Fibroblast of lung (primary cell): Measurements from ENCODE around the gene SLIT3. TPM values are rescaled to one million over a fixed set of nuclear protein-coding genes. Genes with fewer than 3 reads are reported as not detected.
A peak's percentile ranks its signal among the peaks of the same experiment; 100 is the strongest.

Experiments used
- DNase-seq, 2 donors: peaks; one replicate each; pipeline versions ENCODE4 v3.0.0 to v3.0.0-alpha.2; 2010; ENCODE audit warnings: low read depth in 2 of 2
- H2AFZ ChIP-seq: 2 replicates; pipeline ENCODE4 v1.5.1; 2012; ENCODE audit warnings: low read length, control low read depth, inconsistent platforms
- H3K27ac ChIP-seq: 2 replicates; pipeline ENCODE4 v1.5.1; 2011; ENCODE audit warnings: low read length, control low read depth; ENCODE audit not compliant: insufficient read depth
- H3K27me3 ChIP-seq: 2 replicates; pipeline ENCODE4 v1.5.1; 2011; ENCODE audit warnings: mild to moderate bottlenecking, low read length; ENCODE audit not compliant: control insufficient read depth, insufficient read depth
- H3K36me3 ChIP-seq: 2 replicates; pipeline ENCODE4 v1.5.1; 2011; ENCODE audit warnings: low read length; ENCODE audit not compliant: control insufficient read depth, insufficient read depth
- H3K4me1 ChIP-seq: 2 replicates; pipeline ENCODE4 v1.5.1; 2011; ENCODE audit warnings: low read length; ENCODE audit not compliant: control insufficient read depth, insufficient read depth; ENCODE audit errors: extremely low read depth
- H3K4me2 ChIP-seq: 2 replicates; pipeline ENCODE4 v1.5.1; 2011; ENCODE audit warnings: low read length, control low read depth; ENCODE audit not compliant: insufficient read depth; ENCODE audit errors: extremely low read depth
- H3K4me3 ChIP-seq, 4 experiments: fragments of 200-600 bp in 1 of 4; sonication (generic) in 1 of 4; replicated peaks in 1 of 4; 2 replicates each; pipeline ENCODE4 v1.5.1; 2011 to 2016; ENCODE audit warnings: low read length in 4 of 4, low read depth in 3 of 4, mild to moderate bottlenecking in 3 of 4, control low read depth in 2 of 4, inconsistent platforms in 1 of 4, mixed read lengths in 1 of 4; ENCODE audit not compliant: insufficient read depth in 1 of 4; ENCODE audit errors: control extremely low read depth in 1 of 4
- H3K79me2 ChIP-seq: 2 replicates; pipeline ENCODE4 v1.5.1; 2012; ENCODE audit warnings: mild to moderate bottlenecking, low read length, inconsistent platforms; ENCODE audit not compliant: control insufficient read depth, insufficient read depth
- H3K9ac ChIP-seq: 2 replicates; pipeline ENCODE4 v1.5.1; 2011; ENCODE audit warnings: mild to moderate bottlenecking, low read length, control low read depth; ENCODE audit not compliant: insufficient read depth
- H3K9me3 ChIP-seq: 2 replicates; pipeline ENCODE4 v1.5.1; 2012; ENCODE audit warnings: low read depth, low read length; ENCODE audit not compliant: control insufficient read depth, insufficient read depth
- H4K20me1 ChIP-seq: 2 replicates; pipeline ENCODE4 v1.5.1; 2011; ENCODE audit warnings: low read length; ENCODE audit not compliant: control insufficient read depth, insufficient read depth; ENCODE audit errors: extremely low read depth
- CTCF ChIP-seq, 2 donors: IDR thresholded peaks in 1 of 2; conservative IDR thresholded peaks in 1 of 2; 1 replicate in 1 of 2; 2 replicates in 1 of 2; pipeline ENCODE4 v1.5.1; 2011 to 2012; ENCODE audit warnings: low read length in 2 of 2, control low read depth in 1 of 2, inconsistent platforms in 1 of 2, low read depth in 1 of 2, mild to moderate bottlenecking in 1 of 2
- EZH2 ChIP-seq: IDR thresholded peaks from 2 replicates; pipeline ENCODE4 v1.5.1; 2012; ENCODE audit warnings: low read length, control low read depth, mild to moderate bottlenecking; ENCODE audit errors: missing control alignments
- polyA plus RNA-seq, 2 donors: library from polyadenylated mRNA; depleted of rRNA in 1 of 2; stranded (reverse) in 1 of 2; unstranded in 1 of 2; fragments of >200 nt; gene quantifications; 2 replicates each; pipeline ENCODE4 v1.2.1, GENCODE V29; 2011 to 2012; ENCODE audit warnings: missing spikeins in 1 of 2
- total RNA-seq: library from RNA; depleted of rRNA; stranded (reverse); fragments of >200 nt; gene quantifications from 2 replicates; pipeline ENCODE4 v1.2.1, GENCODE V29; 2014

Gene SLIT3
- total and polyA plus RNA-seq, 2 donors (not counting 1 experiment from before 2014, with no cell fraction given), result 1.6 to 4.6 TPM

DNA sequence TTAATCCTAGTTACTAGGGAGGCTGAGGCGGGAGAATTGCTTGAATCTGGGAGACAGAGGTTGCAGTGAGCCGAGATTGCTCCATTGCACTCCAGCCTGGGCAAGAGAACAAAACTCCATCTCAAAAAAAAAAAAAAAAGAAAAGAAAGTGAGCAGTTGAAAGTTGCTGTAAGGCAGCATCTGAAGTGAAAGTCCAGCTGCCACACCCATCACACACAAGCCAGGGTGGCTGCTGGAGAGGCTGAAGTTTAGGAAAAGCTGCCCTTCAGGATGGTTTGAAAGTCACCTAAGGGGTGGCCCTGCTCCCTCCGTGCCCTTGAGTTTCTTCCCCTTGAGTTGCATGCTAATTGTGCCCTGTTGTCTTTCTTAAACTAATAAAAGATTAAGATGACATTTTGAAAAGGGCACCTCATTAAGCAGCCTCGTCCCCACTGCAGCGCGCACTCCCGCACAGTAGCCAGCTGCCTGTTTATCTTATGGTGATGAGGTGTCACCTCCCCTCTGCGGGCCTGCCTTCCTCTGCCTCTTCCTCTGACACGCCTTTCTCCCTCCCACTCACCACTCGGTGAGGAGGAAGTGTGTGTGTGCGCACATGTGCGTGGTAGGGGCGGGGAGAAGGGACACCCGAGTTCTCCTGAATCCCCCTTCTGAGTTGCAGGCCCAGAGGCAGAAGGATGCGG is 617.6 kb downstream of the SLIT3 start:
- no peak overlapping the region for H3K27ac ChIP-seq
- no peaks in the 10 kb centered on the region for H3K27me3 ChIP-seq
- H3K36me3 ChIP-seq, result no peaks in the 10 kb centered on the region
- no peaks in the 10 kb centered on the region for H3K4me1 ChIP-seq
- H3K4me2 ChIP-seq, result no peak overlapping the region
- DNase-seq, result no peak
- no peaks in the 10 kb centered on the region for H3K9me3 ChIP-seq
- no peaks in the 10 kb centered on the region for H3K79me2 ChIP-seq
- no peaks in the 10 kb centered on the region for H4K20me1 ChIP-seq
- H3K4me3 ChIP-seq, result no peak overlapping the region
- no peak overlapping the region for H2AFZ ChIP-seq
- no peak overlapping the region for H3K9ac ChIP-seq
- TF ChIP-seq CTCF (conservative IDR thresholded peaks at IDR 0.05 in 1 of 2, IDR thresholded peaks at IDR 0.05 in 1 of 2; ENCODE audit: low read depth in 1 of 2, low read length in 2 of 2) (no peak), EZH2 (no peak)

- H4K20me1 ChIP-seq, result no peaks in the 10 kb centered on the region
- no peaks in the 10 kb centered on the region for H3K4me1 ChIP-seq
- H2AFZ ChIP-seq, result no peak overlapping the region
- H3K9ac ChIP-seq, result no peak overlapping the region
- H3K27ac ChIP-seq, result no peak overlapping the region
- H3K36me3 ChIP-seq, result no peaks in the 10 kb centered on the region
- no peaks in the 10 kb centered on the region for H3K9me3 ChIP-seq
- DNase-seq, result peak; percentile 66 to 74
- TF ChIP-seq EZH2 (no peak), CTCF (conservative IDR thresholded peaks at IDR 0.05 in 1 of 2, IDR thresholded peaks at IDR 0.05 in 1 of 2; ENCODE audit: low read depth in 1 of 2, low read length in 2 of 2) (no peak)
- no peaks in the 10 kb centered on the region for H3K79me2 ChIP-seq
- no peak overlapping the region for H3K4me2 ChIP-seq
- H3K27me3 ChIP-seq, result no peaks in the 10 kb centered on the region
- no peak overlapping the region for H3K4me3 ChIP-seq
These were observed 619.3 kb downstream of the SLIT3 start for GRCh38 chr5:168681556-168682183.

DNA sequence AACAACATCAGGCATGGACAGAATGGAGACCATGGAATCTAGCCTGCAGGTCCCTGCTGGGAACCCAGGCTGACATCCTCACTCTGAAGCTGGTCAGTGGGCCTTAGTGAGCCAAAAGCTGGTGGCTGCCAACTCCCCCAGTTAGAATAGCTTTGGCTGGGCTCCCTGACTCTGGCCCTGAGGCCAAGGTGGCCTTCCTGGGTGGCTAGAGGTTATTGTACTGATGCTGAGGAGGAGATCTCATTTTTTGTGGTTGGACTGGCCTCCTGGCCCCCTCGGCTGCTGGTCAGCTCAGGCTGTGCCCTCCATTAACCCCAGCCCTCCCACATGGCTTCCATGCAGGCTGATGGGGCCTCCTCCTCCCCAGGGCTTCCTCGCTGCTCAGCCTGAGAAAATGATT is 620.5 kb downstream of the SLIT3 start:
- H2AFZ ChIP-seq, result no peak overlapping the region
- H3K79me2 ChIP-seq, result no peaks in the 10 kb centered on the region
- H3K27ac ChIP-seq, result no peak overlapping the region
- H3K36me3 ChIP-seq, result no peaks in the 10 kb centered on the region
- no peak overlapping the region for H3K4me2 ChIP-seq
- H3K4me1 ChIP-seq, result no peaks in the 10 kb centered on the region
- no peak overlapping the region for H3K4me3 ChIP-seq
- H3K27me3 ChIP-seq, result no peaks in the 10 kb centered on the region
- H4K20me1 ChIP-seq, result no peaks in the 10 kb centered on the region
- no peak overlapping the region for H3K9ac ChIP-seq
- TF ChIP-seq CTCF (conservative IDR thresholded peaks at IDR 0.05 in 1 of 2, IDR thresholded peaks at IDR 0.05 in 1 of 2; ENCODE audit: low read depth in 1 of 2, low read length in 2 of 2) (no peak), EZH2 (no peak)
- DNase-seq, result no peak
- no peaks in the 10 kb centered on the region for H3K9me3 ChIP-seq
